Occipital lobe (tissue), 2 donors: ENCODE results near the gene OLFML1. TPM values are rescaled to one million over a fixed set of nuclear protein-coding genes. Genes with fewer than 3 reads are reported as not detected.

Source experiments
- DNase-seq: peaks from one replicate; lab custom pipeline; 2025; lab: John Stamatoyannopoulos, UW
- total RNA-seq: library from RNA; depleted of rRNA; stranded (reverse); fragments of >200 nt; gene quantifications from one replicate; pipeline ENCODE4 v1.2.3, GENCODE V29; 2014

The OLFML1 gene
- total RNA-seq, result 1.1 TPM

DNA sequence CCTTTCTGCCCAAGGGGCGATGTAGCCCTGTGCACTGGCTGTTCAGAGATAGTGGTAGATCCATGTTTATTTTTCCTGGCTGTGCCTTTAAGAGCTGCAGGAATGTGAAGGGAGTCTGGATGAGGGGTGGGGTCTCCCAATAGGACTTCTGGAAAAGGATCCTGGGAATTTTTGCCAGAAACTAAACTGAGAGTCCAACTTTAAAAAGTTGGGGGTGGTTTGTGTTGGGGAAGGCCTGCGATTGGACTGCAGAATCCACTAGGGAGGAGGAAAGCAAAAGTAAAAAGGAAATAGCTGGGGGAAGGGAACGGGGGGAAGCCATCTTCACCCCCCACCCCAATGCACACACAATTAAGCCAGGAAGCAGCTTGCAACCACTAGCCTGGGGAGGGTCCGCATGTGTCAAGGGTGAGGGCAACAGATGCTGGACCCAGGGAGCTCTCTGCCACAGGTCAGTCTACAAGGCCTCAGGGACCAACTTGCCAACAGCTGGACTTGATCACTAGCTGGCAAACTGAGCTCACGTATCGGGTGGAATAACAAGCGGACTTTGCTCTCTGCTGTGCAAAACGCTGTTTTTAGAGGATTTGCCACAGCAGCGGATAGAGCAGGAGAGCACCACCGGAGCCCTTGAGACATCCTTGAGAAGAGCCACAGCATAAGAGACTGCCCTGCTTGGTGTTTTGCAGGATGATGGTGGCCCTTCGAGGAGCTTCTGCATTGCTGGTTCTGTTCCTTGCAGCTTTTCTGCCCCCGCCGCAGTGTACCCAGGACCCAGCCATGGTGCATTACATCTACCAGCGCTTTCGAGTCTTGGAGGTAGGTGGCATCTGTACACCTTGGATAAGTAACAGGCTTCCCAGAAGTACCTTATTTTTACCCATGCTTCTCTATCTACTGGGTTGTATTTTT lies at the start of gene OLFML1:
Gene OLFML1, plus strand, starts transcription at position 321 of the 912 bp plus-strand sequence. Its CDS starts 370 bp downstream, at position 691.
- DNase-seq, result no peak

DNA sequence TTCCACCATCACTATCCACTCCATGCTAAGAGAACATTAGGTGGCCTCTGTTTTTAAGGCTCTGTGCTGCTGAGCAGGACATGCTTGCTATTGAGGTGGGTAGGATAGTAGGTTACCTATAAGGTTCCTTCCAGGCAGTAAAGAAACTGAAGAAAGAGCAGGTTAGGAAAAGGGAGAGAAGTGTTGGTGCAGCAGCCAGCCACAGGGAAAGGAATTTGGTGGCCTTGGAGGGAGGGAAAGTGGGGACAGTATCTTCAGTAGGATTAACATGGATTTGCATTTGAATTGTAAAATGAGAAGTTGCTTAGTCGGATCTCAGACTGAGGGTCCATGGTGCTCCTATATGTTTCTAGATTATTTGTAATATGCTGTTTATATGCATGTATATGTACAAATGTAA lies 49.2 kb upstream of the OLFML1 start:
- DNase-seq, result no peak

DNA sequence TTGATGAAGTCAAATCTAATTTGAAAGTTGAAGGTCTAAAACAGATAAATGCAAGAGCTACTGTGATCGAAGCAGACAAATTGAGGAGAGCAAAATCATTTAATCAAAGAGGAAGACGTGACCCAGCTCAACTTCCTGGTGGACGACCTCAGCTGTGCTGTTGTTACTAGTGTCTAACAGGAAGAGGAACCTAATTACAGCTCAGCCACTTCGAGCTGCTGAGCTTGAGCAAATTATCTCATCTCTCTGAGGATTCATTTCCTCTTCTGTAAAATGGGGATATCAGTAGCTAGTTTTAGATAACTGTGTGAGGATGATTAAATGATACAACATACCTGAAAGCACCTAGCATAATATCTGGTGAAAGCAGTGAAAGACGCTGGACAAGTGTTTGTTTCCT lies 48.6 kb upstream of the OLFML1 start:
- DNase-seq, result no peak

DNA sequence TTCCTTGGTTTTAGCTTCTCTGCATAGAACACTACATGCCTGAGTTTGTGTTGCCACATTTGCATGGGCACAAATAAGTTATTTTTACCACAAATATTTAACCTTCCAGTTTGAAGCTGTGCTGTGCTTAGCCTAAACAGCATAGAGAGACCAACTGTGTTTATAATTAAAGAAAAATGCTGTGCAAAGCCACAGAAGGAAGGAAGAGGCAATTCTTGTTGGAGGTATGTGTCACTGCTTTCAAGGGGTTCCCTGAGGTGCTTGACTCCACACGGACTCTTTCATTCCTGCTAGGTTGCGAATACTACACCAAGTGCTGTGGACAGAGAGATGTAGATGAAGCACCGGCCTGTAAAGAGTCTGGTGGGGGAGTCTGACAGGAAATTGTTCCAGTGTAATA lies 47.6 kb upstream of the OLFML1 start:
- DNase-seq, result no peak

DNA sequence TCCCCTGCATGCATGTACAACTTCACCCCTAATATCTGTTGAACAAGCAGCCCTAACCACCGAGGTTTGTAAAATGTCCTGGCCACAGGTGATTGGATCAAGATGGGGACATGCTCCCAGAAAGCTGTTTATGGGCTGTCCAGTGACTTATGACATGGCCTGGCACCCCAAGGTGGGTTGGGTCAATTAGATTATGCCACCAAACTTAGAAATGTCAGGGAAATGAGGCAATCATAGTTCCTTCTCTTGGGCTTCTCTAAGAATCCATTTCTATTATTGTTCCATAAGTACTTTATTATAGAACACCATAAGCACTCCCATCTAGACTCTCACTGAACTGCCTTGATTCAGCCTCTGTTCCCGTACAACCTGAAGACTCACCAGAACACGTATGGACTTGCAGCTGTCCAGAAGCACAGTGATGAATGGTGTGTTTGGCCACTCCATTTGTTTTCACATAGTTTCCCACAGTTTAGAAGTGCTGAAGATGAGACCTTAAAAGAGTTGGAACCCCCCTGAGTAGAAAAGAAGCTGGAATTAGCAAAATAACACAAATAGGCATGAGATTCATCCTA lies 45.5 kb upstream of the OLFML1 start:
- no peak for DNase-seq

DNA sequence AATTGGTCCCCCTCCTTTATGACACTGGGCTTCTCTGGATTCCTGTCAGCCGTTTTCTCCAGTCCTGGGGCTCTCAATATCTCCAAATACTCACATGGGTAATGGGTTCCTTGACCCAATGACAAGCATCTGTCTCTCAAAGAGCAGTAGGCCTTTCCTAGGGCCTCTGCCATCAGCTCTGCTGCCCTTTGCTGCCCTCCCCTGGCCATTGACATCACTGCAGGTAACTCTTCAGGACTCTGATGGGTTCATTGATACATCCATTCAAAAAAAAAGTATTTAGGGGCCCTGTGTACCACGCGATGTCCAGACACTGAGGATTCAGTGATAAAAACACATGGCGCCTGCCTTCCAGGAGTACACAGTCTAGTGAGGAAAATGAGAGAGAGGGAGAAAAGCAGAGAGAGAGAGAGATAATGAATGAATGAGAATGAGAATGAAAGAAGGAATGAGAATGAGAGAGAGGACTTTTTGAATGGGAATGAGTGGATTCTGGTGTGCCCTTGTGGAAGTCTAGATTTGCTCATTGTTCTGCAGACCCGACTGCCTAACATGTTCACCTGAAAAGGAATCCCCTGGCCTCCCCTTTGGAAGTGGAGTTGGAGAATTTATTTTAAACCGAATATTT lies 42.6 kb upstream of the OLFML1 start:
- peak; percentile 49 for DNase-seq

DNA sequence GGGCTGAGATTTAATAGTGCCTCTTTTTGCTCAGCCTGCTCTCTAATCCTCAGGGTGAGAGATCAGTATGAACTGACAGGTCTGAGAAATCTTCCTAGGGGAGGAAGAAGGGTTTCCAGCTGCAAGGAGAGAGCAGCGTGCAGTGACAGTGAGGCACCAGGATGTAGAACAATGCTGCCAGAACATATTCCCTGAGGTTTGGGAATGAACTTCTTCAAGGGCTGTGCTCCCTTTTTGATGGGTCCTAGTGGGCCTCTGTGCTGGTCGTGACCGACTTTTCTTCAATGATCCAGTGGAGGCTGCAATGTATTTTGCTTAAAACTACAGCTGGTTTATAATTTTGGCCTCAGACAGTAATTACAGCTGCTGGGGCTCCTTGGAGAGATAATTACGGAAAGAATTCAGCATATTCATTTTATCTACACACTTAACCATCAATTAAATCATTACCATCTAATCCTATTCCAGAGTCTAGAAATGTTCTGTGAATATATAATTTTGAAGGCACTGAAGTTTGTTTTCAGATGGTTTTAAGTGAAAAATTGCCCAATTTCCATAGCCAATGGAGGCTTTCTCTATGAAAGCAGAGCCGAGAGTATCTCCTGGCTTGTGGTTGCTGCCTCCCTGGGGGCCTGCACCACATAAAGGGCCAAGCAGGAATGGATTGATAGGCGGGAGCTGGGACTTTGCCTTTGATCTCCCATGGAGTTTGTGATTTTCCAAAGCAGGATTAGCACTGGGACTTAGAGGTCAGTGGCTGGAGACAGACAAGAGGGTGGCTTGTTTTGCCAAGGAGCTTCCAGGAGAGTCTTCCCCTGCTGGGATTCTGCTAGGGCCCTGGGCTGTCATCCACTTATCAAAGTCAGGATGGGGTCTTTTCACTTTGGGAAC lies 41.0 kb upstream of the OLFML1 start:
- DNase-seq, result no peak

DNA sequence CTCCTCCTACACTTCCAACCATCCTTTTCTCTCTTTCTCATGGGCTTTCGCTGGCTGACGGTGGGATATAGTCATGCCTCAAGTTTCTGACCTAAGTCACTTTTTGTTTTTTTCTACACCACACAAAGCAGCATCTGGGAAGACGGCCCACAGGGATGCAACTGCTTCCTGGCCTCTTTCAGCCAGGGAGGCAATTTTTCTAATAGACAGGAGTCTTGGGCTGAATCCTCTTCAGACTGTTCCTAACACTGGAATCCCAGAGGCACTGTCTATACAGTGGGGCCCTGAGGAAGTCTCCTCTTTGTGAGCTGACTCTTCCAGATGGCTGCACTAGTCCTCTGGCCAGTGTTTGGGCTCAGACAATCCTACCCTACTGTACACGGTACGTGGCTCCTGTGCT lies 39.7 kb upstream of the OLFML1 start:
- DNase-seq, result no peak

DNA sequence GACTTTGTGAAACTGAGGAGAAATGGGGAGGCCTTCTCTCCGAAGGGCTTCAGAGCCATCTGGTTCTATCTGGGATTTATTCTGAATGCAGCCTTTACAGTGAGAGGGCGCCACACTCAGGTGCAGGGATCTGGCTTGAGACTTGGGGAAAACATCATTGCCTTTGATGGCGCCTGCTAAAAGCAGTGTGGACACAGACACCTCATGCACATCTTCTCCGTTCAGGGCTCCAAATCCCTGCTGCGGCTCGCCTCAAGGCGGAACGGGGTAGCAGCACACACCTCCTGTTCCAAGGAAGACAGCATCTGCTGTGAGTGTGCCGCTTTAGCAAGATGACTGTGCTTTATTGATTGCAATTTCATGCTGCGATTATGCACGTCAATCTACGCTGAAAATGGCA lies 37.1 kb upstream of the OLFML1 start:
- DNase-seq, result no peak

DNA sequence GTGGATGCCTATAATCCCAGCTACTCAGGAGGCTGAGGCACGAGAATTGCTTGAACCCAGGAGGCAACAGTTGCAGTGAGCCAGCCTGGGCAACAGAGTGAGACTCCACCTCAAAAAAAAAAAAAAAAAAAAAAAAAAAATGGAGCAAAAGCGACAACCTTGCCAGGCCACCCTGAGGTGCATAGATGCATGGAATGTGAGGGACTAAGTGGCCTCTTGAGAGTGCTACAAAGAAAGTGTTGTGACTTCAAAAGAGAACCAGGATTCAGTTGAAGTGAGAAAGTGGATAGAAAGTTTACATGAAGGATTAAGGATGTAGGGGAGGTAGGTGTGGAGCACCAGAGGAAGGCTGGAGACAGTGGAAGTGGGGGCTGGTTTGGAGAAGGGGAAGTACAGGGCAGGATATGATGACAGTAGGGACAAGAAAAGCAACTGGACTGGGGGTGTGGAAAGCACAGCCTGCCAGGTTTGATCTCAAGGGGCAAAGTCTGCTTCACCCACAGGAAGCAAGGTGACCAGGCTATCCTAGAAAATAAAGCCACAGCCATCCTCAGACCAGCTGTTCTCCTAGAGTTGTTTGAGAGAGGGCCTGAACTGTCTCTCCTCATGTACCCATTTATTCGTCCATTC lies 36.0 kb upstream of the OLFML1 start:
- no peak for DNase-seq

DNA sequence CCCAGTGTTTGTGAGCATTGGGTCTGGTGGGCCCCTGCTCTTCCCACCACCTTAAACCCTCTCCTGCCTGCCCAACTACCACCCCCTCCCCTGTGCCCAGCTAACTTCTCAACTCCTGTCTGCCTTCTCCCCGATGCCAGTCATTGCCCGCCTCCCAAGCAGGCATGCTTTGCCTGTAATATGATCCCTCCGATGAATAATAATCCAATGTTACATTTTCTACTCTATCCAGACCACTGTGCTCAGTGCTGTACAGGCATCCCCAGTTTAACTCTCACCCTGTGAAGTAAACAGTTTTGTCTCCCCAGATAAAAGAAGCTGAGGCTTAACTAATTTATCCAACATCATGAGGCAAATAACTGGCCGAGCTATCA lies 35.5 kb upstream of the OLFML1 start:
- DNase-seq, result no peak

DNA sequence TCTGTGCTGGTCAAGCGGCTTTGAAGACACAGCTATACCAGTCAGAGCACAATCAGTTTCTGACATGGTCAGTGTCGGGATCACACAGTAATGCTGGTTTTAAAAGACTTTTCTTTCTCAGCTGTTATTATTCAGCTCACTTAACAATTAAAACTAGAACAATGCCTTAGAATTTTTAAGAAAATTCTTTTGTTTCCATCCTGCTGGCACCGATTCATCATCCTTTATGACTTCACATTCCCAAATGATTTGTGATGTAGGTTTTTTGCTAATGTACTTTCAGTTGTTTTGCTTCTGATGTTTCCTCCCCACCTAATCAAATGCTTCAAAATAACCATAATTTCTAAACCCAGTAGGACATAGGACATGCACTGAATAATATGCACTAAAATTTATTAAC lies 34.5 kb upstream of the OLFML1 start:
- DNase-seq, result no peak

DNA sequence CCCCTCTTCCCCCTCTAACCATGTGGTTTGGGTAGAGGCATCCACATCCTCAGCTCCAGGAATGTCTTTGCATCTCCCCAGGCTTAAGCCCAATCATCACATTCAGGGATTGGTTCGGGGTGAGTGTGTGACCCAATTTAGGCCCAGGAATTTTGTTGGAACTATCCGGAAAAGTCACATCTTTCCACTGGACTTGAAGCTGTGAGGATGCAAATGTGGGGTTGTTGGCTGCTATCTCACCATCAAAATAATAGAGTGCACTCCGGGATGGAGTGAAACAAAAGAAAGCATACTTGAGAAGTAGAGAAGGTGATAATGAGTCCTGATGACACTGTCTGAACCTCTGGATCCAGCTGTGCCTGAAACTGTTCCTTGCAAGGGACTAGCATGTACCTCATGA lies 33.8 kb upstream of the OLFML1 start:
- DNase-seq, result no peak

DNA sequence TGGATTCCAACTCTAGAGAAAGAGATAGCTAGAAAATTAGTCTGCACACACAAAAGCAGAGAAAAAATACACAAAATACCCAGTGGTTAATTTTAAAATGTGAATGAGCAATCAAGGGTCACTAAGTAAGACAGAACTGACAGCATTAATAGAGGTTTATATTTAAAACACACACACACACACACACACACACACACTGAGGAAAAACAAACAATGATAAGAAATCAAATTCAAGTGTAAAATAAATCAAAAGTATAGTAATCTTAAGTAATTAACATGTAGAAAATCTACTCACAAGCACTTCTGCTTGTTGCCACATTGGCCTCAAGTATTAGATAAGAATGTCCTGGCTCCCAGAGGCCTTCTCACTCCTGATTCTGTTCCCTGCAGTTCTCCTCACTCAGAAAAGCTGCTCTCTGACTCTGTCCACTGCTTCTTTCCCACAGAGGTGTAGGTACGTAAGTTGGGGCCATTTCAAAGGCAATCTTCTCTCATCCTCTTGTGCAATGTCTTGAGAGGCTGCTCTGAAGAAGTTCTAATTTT lies 33.3 kb upstream of the OLFML1 start:
- DNase-seq, result no peak

DNA sequence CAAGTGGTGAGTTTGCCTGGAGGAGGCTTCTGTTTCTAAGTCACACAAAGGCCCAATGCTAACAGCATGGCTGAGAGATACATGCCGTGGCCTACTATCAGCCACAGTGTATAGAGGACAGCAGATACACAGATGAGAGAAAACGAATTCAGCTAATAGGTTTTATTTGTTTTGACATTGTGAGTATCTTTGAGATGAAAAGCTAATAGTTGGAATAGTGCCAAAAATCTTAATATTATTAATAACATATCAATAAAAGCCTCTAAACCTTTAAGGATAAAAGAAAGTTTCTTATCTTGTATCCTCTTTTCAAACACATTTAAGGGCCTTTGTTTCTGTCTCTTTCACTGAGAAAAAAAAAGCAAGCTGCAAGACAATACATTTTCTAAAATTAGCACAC lies 30.5 kb upstream of the OLFML1 start:
- DNase-seq, result no peak

DNA sequence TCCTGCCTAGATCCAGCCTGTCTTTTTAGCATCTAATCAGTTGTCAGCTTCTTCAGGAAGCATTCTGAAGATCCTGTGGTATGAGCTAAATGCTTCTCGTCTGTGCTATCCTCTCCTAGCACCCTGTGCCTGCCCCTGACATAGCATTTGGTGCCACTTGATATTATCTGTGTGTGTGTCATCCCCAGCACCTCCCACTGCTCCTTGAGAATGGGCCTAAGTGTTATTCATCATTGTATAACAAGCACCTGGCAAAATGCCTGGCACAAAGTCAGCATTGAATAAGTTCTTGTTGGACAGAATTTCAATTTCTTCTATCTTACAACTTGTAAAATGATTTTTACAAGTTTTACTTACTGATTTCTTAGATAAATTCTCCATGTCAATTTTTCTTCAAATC lies 28.1 kb upstream of the OLFML1 start:
- peak; percentile 11 for DNase-seq

DNA sequence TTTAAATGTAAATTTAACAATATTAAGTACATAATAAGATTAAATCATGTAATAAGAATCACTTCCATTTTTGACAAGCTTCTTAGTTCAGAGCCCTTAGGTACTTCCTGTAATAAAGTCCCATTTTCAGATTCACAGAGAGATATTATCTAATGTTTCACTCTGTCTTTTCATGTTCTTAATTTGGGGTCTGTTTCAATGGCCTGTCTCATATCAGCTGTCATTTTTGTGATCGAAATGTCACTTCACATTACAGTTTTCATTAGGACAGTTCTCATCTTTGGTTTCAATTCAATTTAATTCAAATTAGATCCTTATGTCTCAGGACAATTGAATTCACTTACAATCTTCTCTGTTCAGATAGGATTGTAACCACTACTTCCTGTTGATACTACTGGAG lies 22.6 kb upstream of the OLFML1 start:
- DNase-seq, result no peak

DNA sequence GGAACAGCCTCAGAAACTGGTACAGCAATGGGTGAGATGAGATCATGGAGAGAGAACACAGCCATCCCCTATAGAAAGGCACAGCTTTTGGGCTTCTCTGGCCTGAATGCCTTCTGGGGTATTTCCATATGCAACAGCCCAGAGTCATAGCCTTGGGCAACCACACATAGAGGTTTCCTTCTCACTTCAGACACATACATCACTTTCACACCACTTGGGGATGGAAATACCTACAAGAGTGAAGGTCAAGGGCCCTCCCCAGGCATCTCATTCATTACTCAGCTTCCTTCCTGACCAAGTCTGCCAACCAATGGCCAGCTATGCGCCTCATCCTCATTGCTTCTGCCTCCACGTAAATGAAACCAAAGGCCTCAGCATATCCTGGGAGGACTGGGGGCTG lies 17.7 kb upstream of the OLFML1 start:
- no peak for DNase-seq

DNA sequence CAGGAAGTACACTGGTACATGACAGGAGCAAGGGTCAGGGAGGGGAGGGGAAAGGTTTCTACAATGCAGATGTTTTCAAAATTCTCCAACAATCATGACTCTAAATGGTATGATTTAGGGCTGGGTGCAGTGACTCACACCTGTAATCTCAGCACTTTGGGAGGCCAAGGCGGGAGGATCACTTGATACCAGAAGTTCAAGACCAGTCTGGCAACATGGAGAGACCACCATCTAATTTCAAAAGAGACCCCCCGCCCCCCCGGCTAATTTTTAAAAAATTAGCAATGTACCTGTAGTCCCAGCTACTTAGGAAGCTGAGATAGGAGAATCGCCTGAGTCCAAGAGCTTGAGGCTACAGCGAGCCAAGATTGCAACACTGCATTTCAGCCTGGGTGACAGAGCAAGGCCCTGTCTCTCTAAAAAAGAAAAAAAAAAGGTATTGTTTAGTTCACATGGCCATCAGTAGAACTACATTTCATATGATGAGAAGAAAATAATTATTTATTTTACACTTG lies 15.9 kb upstream of the OLFML1 start:
- no peak for DNase-seq

DNA sequence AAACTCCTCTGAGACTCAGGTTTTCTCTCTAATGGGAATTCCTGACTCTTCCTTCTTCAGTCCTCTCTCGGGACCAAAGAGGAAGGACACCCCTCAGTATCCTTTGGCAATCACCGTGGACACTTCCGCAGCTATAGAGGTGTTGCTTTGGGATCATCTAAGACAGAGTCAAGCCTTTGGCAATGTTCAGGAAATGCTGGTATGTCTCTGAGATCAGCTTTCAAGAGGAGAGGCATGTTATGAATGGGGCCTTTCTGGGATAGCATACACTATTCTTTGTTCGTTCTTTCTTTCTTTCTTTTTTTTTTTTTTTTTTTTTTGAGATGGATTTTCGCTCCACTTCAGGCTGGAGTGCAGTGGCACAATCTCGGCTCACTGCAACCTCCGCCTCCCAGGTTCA lies 14.2 kb upstream of the OLFML1 start:
- no peak for DNase-seq

DNA sequence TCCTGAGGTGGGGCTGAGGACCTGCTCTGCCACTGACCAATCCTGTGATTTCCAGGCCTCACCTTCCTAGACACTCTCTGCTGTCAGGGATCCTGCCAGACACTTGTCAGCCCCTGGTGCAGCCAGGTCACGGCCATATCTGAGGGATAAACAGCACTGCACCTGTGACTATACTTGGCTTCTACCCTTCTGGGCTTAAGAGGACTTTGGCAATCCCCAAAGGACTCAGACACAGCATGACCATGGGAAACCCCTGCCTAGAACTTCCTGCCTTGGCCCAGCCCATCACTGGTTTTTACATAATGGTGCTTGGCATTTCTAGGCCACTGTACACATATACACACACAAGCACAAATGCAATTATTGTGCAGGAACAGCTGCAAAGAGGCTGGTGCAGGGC lies 11.6 kb upstream of the OLFML1 start:
- DNase-seq, result no peak
